SU-DHL-6 (cell line): ENCODE measurements around the gene ZFHX3.

Experiments
- H2AFZ ChIP-seq: fragments of 200-600 bp; sonication (generic); 2 replicates; pipeline ENCODE4 v1.6.1; 2014; ENCODE audit warnings: low read depth, mild to moderate bottlenecking, moderate library complexity, mixed read lengths, antibody characterized with exemption, low read length; ENCODE audit not compliant: severe bottlenecking
- H3F3A ChIP-seq: fragments of 200-600 bp; shearing (Covaris generic); 2 replicates; pipeline ENCODE4 v1.6.0; 2016; ENCODE audit warnings: antibody characterized with exemption, mild to moderate bottlenecking; ENCODE audit not compliant: insufficient read depth
- H3K27ac ChIP-seq: fragments of 200-600 bp; sonication (generic); 2 replicates; pipeline ENCODE4 v1.5.1; 2016; ENCODE audit warnings: low read depth, mild to moderate bottlenecking, low read length, moderate library complexity, mixed read lengths
- H3K27me3 ChIP-seq: fragments of 200-600 bp; sonication (generic), shearing (Covaris generic); 2 replicates; pipeline ENCODE4 v1.6.0; 2014; ENCODE audit warnings: mild to moderate bottlenecking, low read length
- H3K36me3 ChIP-seq: fragments of 200-600 bp; sonication (generic); 2 replicates; pipeline ENCODE4 v1.6.1; 2014; ENCODE audit warnings: mild to moderate bottlenecking, low read length, mixed read lengths
- H3K4me2 ChIP-seq: fragments of 300-600, 200-600 bp; shearing (Covaris generic), sonication (generic); 2 replicates; pipeline ENCODE4 v1.6.0; 2014; ENCODE audit warnings: low read length, low read depth, mild to moderate bottlenecking; ENCODE audit not compliant: poor library complexity, severe bottlenecking
- H3K4me3 ChIP-seq: fragments of 200-600 bp; sonication (generic); 2 replicates; pipeline ENCODE4 v1.5.1; 2014; ENCODE audit warnings: antibody characterized with exemption, low read length, mild to moderate bottlenecking, mixed read lengths; ENCODE audit not compliant: insufficient read depth, poor library complexity, severe bottlenecking
- H3K79me2 ChIP-seq: fragments of 200-600 bp; sonication (generic); 2 replicates; pipeline ENCODE4 v1.6.1; 2014; ENCODE audit warnings: mild to moderate bottlenecking, low read length, moderate library complexity; ENCODE audit not compliant: insufficient read depth
- H3K9ac ChIP-seq: fragments of 200-600 bp; sonication (generic); 2 replicates; pipeline ENCODE4 v1.7.0; 2014; ENCODE audit warnings: mild to moderate bottlenecking, low read length
- H3K9me2 ChIP-seq: fragments of 200-600 bp; sonication (generic); replicated peaks from 2 replicates; pipeline ENCODE4 v1.6.1; 2014; ENCODE audit warnings: low read length; ENCODE audit not compliant: insufficient read depth
- H3K9me3 ChIP-seq: fragments of 200-600 bp; sonication (generic); 2 replicates; pipeline ENCODE4 v1.6.1; 2014; ENCODE audit warnings: low read length, mixed read lengths; ENCODE audit not compliant: insufficient read depth
- H4K20me1 ChIP-seq: fragments of 200-600 bp; sonication (generic); 2 replicates; pipeline ENCODE4 v1.6.1; 2014; ENCODE audit warnings: low read depth, mild to moderate bottlenecking, antibody characterized with exemption, low read length, moderate library complexity, mixed read lengths
- CTCF ChIP-seq: fragments of 200-600 bp; sonication (generic); IDR thresholded peaks from one replicate; pipeline ENCODE4 v1.5.1; 2017; ENCODE audit warnings: antibody characterized with exemption, mild to moderate bottlenecking, low read length, moderate library complexity; ENCODE audit not compliant: insufficient read depth, poor library complexity, severe bottlenecking
- EZH2phosphoT487 ChIP-seq: fragments of 200-600 bp; sonication (generic), shearing (Covaris generic); conservative IDR thresholded peaks from 2 replicates; pipeline ENCODE4 v1.6.1; 2018; ENCODE audit warnings: mild to moderate bottlenecking, antibody characterized with exemption, low read length, moderate library complexity, mixed read lengths

The ZFHX3 gene

GRCh38 chr16:72783716-72784318, 264.1 kb downstream of the ZFHX3 start:
- no peak for TF ChIP-seq EZH2phosphoT487
- TF ChIP-seq CTCF = no peak
- H3K9ac ChIP-seq = no peak overlapping the region
- no peak overlapping the region for H3K4me2 ChIP-seq
- no peaks in the 10 kb centered on the region for H3K79me2 ChIP-seq
- H3K27me3 ChIP-seq = no peaks in the 10 kb centered on the region
- H4K20me1 ChIP-seq = no peaks in the 10 kb centered on the region
- no peak overlapping the region for H2AFZ ChIP-seq
- no peaks in the 10 kb centered on the region for H3F3A ChIP-seq
- no peaks in the 10 kb centered on the region for H3K36me3 ChIP-seq
- H3K4me3 ChIP-seq = no peak overlapping the region
- no peaks in the 10 kb centered on the region for H3K9me3 ChIP-seq
- H3K27ac ChIP-seq = no peak overlapping the region
- no peaks in the 10 kb centered on the region for H3K9me2 ChIP-seq

GRCh38 chr16:72769876-72770275, 278.1 kb downstream of the ZFHX3 start:
- no peak overlapping the region for H3K4me2 ChIP-seq
- H3K27ac ChIP-seq = no peak overlapping the region
- H3K9me2 ChIP-seq = no peaks in the 10 kb centered on the region
- no peaks in the 10 kb centered on the region for H3K36me3 ChIP-seq
- H3K4me3 ChIP-seq = no peak overlapping the region
- no peak overlapping the region for H3K9ac ChIP-seq
- no peaks in the 10 kb centered on the region for H3K27me3 ChIP-seq
- no peak overlapping the region for H2AFZ ChIP-seq
- H3K9me3 ChIP-seq = no peaks in the 10 kb centered on the region
- no peaks in the 10 kb centered on the region for H4K20me1 ChIP-seq
- H3F3A ChIP-seq = no peaks in the 10 kb centered on the region
- H3K79me2 ChIP-seq = no peaks in the 10 kb centered on the region
- no peak for TF ChIP-seq EZH2phosphoT487

- no peaks in the 10 kb centered on the region for H3F3A ChIP-seq
- TF ChIP-seq EZH2phosphoT487 = no peak
- no peak for TF ChIP-seq CTCF
- no peak overlapping the region for H3K4me2 ChIP-seq
Measured at GRCh38 chr16:72768591-72768990, 279.3 kb downstream of the ZFHX3 start.

GRCh38 chr16:72766506-72766905, 281.4 kb downstream of the ZFHX3 start:
- Histone ChIP-seq H3K4me2 (no peak overlapping the region), H4K20me1 (no peaks in the 10 kb centered on the region), H3K27ac (no peak overlapping the region), H3K4me3 (no peak overlapping the region), H3K27me3 (no peaks in the 10 kb centered on the region), H3K36me3 (no peaks in the 10 kb centered on the region), H3F3A (no peaks in the 10 kb centered on the region), H3K9me2 (no peaks in the 10 kb centered on the region), H3K9me3 (no peaks in the 10 kb centered on the region), H3K9ac (no peak overlapping the region), H2AFZ (no peak overlapping the region), H3K79me2 (no peaks in the 10 kb centered on the region)
- TF ChIP-seq EZH2phosphoT487 = no peak
- no peak for TF ChIP-seq CTCF

More at GRCh38 chr16:72768591-72768990, 279.3 kb downstream of the ZFHX3 start:
- Histone ChIP-seq H4K20me1 (no peaks in the 10 kb centered on the region), H3K27me3 (no peaks in the 10 kb centered on the region), H3K4me3 (no peak overlapping the region), H3K27ac (no peak overlapping the region), H3K36me3 (no peaks in the 10 kb centered on the region), H3K9ac (no peak overlapping the region), H3K79me2 (no peaks in the 10 kb centered on the region), H2AFZ (no peak overlapping the region), H3K9me3 (no peaks in the 10 kb centered on the region), H3K9me2 (no peaks in the 10 kb centered on the region)
